Activated CD8-positive, alpha-beta memory T cell treated with anti-CD3 and anti-CD28 coated beads, Interleukin-2, amount 50 U/mL, for 24 hours (primary cell): ENCODE measurements around the gene IL2RG.

Source experiments
- DNase-seq: peaks from one replicate; pipeline ENCODE4 v3.0.0-alpha.2; 2020; ENCODE audit errors: extremely low read depth

Gene IL2RG

GRCh38 chrX:71068044-71068918 is 43.1 kb downstream of the IL2RG start, which contains the start of gene SNX12:
TSS of gene SNX12 (minus strand) at chrX:71068334. CDS start at chrX:71068306, 28 bp downstream.
- peak; percentile 64 for DNase-seq

- no peak for DNase-seq
Measured at GRCh38 chrX:71067712-71068043, 43.7 kb downstream of the IL2RG start.

- no peak for DNase-seq
Measured at GRCh38 chrX:71067089-71067488, 44.3 kb downstream of the IL2RG start.

- no peak for DNase-seq
Measured at GRCh38 chrX:71060127-71060526, 51.2 kb downstream of the IL2RG start.

- DNase-seq, result no peak
Measured at GRCh38 chrX:71057848-71058530, 53.4 kb downstream of the IL2RG start.
